D341Med (cell line): ENCODE data around the gene NANS.
"Not testable (repeated sequence)": the region's sequence is repeated elsewhere in the genome, so short reads cannot be mapped to it uniquely, and the experiment has no call there.

Source experiments
- DNase-seq: peaks from one replicate; pipeline ENCODE4 v3.0.0; 2012; ENCODE audit warnings: low spot score

The NANS gene

DNA sequence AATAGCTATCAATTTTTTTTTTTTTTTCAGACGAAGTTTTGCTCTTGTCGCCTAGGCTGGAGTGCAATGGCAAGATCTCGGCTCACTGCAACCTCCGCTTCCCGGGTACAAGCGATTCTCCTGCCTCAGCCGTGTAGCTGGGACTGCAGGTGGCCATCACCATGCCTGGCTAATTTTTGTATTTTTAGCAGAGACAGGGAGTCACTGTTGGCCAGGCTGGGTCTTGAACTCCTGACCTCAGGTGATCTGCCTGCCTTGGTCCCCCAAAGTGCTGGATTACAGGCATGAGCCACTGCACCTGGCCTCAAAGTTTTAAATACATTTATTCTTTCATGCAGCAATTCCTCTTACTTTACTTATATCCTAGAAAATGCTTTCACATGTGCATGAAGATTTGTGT is 44.9 kb downstream of the NANS start:
- no peak for DNase-seq

GRCh38 chr9:98101868-98102273 is 45.3 kb downstream of the NANS start:
- no peak for DNase-seq

DNA sequence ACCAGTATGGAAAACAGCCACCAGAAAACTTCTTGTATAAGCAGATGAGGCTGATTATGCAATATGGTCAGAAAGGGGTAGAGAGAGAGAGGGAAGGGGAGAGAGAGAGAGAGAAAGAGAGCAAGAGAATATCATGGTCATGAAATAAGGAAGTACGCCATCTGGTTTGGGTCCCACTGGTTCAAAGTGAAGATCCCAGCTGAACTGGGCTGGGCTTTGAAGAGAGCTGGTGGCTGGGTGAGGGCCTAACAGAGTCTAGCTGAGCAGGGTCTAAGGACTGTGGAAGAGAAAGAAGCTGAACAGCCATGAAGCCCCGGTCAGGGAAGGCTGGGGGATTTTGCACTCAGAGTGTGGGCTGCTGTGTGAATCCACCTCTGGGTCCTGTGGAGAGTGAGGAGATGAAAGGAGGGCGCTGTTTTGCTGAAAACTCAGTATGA is 47.9 kb downstream of the NANS start:
- DNase-seq = no peak

- no peak for DNase-seq
These were observed 48.5 kb downstream of the NANS start for GRCh38 chr9:98105006-98105405.

GRCh38 chr9:98107926-98108325 is 51.4 kb downstream of the NANS start:
- no peak for DNase-seq

DNA sequence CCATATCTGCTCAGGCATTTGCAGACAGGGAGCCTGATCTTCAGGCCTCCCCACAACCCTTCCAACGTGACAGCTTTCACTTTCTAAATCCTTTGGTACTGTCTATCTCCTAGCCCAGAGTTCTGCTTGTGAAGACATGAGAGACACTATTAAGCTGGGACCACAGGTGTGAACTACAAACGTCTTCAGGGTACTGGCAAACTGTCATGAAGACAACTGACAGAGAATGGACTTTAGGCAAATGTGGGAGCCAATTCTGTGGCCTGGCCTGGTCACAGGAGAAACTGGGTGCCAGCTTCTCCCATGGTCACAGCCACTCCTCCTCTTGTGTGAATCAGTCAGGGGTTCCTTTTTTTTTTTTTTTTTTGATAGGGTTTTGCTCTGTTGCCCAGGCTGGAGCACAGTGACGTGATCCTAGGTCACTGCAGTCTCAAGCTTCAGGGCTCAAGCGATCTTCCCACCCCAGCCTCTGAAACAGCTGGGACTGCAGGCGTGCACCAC is 52.0 kb downstream of the NANS start:
- DNase-seq = no peak

DNA sequence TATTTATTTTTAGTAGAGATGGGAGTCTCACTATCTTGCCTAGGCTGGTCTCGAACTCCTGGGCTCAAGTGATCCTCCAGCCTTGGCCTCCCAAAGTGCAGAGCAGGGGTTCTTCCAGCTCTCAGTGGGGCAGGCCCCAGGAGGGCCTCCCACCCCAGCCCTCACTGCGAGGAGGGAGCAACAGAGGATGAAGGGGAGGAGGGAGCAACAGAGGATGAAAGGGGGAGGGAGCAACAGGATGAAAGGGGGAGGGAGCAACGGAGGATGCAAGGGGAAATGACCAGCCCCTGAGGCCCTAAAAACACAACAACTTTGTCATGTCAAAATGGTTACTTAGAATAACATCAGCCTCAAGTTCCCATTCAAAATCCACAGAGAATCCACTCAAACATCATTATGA is 52.5 kb downstream of the NANS start:
- no peak for DNase-seq

GRCh38 chr9:98117097-98117496 is 60.6 kb downstream of the NANS start:
- not testable (repeated sequence) for DNase-seq

DNA sequence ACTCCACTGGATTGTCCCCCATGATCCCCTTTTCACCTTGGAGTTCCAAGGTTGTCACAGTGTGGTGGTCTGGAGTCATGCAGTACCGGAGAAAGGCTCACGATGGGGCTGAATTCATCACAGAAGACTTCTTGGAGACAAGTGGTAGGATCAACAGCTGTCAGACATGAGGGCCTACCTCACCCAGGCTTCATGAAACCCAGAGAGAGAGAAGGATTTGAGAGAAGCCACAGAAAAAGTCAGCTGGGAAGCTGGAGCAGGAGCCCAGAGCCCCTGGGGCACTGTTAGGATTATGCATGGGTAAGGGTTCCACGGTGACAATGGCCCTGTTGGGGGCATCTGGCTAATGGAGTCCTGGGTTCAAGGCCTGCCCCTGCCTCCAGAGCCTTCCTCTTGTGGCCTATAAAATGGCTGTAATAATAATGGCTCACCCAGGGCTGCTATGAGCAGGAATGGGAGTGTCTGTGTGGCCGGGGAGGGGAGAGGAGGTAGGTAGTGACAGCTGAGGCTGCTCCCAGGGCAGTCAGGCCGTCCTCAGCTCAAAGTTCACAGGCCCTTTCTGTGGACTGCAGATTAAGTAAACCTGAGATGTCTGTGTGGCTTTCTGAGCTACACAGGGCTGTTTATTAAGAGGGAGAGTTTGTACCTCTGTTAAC is 61.6 kb downstream of the NANS start:
- no peak for DNase-seq

- DNase-seq = peak; percentile 59
These were observed 62.4 kb downstream of the NANS start, which contains the start of gene TRIM14 for GRCh38 chr9:98118640-98119601. Gene TRIM14, minus strand, starts transcription at chr9:98119222. Its CDS starts 34 bp downstream, at chr9:98119188.

GRCh38 chr9:98120476-98120875 is 63.9 kb downstream of the NANS start:
- DNase-seq = no peak

DNA sequence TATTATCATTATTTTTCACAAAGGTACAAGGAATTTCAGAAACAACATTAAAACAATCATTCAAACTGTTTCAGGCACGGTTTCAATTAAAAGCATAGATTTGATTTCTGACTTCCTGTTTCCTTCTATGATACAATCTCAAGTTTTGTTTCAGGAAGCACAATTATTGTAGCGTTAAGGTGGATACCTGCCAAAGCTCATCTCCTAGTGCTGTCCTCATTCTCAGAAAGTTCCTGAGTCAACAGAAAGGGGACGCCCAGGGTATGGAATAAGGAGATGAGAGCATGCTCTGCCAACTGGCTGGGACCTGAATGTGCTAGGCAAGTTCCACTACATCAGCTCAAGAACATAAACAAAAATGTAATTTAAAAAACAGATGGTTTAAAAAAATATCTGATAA is 64.5 kb downstream of the NANS start:
- DNase-seq = no peak

GRCh38 chr9:98124091-98124490 is 67.6 kb downstream of the NANS start:
- not testable (repeated sequence) for DNase-seq

DNA sequence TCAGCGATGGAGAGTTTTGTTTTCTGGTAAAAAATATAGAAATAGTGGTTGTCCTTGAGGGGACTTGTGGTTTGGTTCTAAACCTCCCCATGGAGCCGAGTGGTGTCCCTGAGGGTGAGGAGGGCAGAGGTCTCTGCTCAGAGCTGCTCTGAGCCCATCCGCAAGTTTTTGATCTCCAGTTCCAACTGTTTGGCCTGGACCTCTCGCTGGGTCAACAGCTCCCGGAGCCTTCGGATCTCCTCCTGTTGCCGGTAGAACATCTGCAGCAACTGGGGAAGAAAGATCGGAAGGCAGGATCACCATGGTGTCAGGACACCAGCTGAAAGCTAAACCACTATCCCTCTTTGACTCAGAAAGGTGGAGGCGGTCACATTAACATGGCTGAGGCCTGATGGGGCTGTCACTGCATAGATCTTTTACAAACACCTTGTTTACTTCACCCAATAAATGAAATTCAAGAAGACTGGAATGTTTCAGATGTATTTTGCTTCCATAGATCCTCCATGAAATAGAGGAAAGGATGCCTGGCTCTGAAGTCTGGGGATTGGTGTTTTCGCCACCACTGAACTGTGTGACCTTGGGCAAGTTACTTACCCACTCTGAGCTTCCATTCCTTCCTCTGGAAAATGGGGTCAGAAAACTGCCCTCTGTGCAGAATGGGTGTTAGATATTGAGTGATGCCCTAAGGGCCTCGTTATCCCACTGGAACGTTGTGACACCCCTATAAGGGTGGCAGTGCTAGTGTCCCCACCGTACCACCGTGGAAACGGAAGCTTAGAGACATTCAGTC is 68.3 kb downstream of the NANS start:
- DNase-seq = no peak

DNA sequence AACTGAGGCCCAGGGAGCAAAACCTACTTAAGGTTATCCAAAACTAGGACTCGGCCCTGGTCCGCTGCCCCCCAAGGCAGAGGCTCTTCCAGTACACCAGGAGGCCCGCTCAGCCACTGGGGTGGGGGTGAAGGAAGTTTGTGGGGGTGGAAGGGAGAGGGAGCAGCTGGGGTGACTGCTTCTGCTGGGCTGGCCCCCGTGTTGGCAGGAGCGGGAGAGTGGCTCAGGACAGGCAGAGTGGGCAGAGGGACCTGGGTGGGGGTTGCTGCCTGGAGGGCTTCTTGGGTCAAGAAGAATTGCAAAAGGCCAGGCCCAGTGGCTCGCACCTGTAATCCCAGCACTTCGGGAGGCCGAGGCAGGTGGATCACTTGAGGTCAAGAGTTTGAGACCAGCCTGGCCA is 70.7 kb downstream of the NANS start:
- no peak for DNase-seq

DNA sequence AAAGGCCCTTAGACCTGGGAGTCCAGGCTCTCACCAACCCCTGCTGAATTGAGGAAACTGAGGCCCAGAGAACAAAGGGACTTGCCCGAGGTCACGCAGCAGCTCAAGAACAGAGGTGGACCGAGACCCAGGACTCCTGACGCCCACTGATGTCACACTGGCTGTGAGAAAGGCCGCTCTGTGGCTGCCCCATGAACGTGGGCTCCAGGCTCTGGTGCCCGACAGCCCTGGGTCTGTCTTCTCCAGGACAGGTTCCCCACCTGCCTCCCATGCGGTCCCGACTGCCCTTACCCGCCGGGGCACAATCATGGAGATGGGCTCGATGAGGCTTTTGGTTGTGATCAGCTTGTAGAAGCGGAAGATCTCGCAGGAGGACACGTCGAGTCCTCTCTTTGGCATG is 71.8 kb downstream of the NANS start:
- no peak for DNase-seq

DNA sequence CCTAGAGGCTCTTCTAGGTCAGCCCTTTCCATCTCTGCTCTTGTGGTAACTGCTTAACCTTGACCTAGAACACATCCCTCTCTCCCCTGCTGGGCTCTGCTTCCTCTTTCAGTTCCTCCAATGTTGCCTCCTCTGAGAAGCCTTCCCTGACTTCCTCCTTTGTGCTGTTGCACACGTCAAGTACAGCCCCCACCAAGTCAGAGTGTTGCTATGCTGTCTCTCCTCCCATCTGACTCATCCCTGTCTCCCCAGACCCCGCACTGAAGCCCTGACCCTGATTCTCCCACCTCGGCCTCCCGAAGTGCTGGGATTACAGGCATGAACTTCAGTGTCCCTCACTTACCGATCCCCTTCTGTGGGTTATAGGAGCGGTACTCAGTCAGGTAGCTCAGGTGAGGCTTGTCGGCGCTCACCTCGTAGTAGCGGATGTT is 72.9 kb downstream of the NANS start:
- no peak for DNase-seq

DNA sequence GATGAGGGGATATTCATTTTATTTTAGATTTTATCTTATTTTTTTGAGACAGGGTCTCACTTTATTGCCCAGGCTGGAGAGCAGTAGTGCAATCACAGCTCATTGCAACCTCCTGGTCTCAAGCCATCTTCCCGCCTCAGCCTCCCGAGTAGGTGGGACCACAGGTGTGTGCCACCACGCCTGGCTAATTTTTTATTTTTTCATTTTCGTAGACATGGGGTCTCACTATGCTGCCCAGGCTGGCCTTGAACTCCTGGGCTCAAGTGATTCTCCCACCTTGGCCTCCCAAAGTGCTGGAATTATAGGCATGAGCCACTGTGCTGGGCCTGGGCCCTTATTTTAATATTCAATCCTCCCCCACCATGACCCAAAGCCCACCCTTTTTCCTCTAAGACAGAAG is 73.5 kb downstream of the NANS start:
- not testable (repeated sequence) for DNase-seq

- no peak for DNase-seq
These were observed 74.2 kb downstream of the NANS start for GRCh38 chr9:98130576-98131228.

GRCh38 chr9:98132158-98132557 is 75.6 kb downstream of the NANS start:
- no peak for DNase-seq
